ENCODE measurements around the gene ALDH6A1.

Gene ALDH6A1

GRCh38 chr14:74034572-74034971 lies 49.7 kb downstream of the ALDH6A1 start:
- no peak overlapping the region for H3K27ac ChIP-seq (ENCODE audit: insufficient read depth in 1 of 2, low read depth in 1 of 2, low read length in 2 of 2, poor library complexity in 1 of 2, severe bottlenecking in 2 of 2)
- POLR2A ChIA-PET = no interaction called here
- H3K27me3 ChIP-seq (replicated peaks in 2 of 5; ENCODE audit: control insufficient read depth in 4 of 5, insufficient read depth in 5 of 5, low read length in 4 of 5) = no peaks in the 10 kb centered on the region
- CTCF ChIA-PET = no interaction called here
- no peaks in the 10 kb centered on the region for H3K36me3 ChIP-seq (ENCODE audit: control insufficient read depth in 4 of 4, insufficient read depth in 4 of 4, low read length in 3 of 4)
- DNase-seq = no peak
- H3K4me3 ChIP-seq (ENCODE audit: control insufficient read depth in 1 of 7, extremely low read depth in 1 of 7, insufficient read depth in 4 of 7, low read depth in 2 of 7, low read length in 6 of 7) = no peak overlapping the region
- no peaks in the 10 kb centered on the region for H3K9me3 ChIP-seq (ENCODE audit: control extremely low read depth in 1 of 5, control insufficient read depth in 4 of 5, insufficient read depth in 2 of 5, low read depth in 1 of 5, low read length in 4 of 5)
- WGBS (ENCODE audit: insufficient coverage) = 100% methylated on average over 2 of the region's 3 CpGs
- no peaks in the 10 kb centered on the region for H3K4me1 ChIP-seq (ENCODE audit: control extremely low read depth in 1 of 4, control insufficient read depth in 4 of 4, insufficient read depth in 4 of 4, low read length in 3 of 4)

DNA sequence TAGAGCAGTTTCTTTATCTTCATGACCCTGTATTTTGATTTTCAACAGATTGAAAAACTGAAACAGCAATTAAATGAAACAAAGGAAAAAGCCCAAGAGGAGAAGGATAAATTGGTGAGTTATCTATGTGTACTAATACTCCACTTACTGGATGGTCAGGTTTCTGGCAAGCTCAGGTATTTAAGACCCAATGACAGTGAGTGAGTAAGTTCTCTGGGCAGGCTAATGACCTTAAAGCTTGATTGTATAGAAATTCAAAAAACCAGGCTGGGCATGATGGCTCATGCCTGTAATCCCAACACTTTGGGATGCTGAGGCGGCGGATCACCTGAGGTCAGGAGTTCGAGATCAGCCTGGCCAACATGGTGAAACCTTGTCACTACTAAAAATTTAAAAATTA lies 55.1 kb downstream of the ALDH6A1 start:
- no peaks in the 10 kb centered on the region for H3K9me3 ChIP-seq (ENCODE audit: control extremely low read depth in 1 of 5, control insufficient read depth in 4 of 5, insufficient read depth in 2 of 5, low read depth in 1 of 5, low read length in 4 of 5)
- no peaks in the 10 kb centered on the region for H3K4me1 ChIP-seq (ENCODE audit: control extremely low read depth in 1 of 4, control insufficient read depth in 4 of 4, insufficient read depth in 4 of 4, low read length in 3 of 4)
- WGBS (ENCODE audit: insufficient coverage) = 100% methylated on average over 1 of the region's 3 CpGs
- no peak overlapping the region for H3K27ac ChIP-seq (ENCODE audit: insufficient read depth in 1 of 2, low read depth in 1 of 2, low read length in 2 of 2, poor library complexity in 1 of 2, severe bottlenecking in 2 of 2)
- H3K27me3 ChIP-seq (replicated peaks in 2 of 5; ENCODE audit: control insufficient read depth in 4 of 5, insufficient read depth in 5 of 5, low read length in 4 of 5) = no peaks in the 10 kb centered on the region
- ChIA-PET CTCF (no interaction called here), POLR2A (no interaction called here)
- no peaks in the 10 kb centered on the region for H3K36me3 ChIP-seq (ENCODE audit: control insufficient read depth in 4 of 4, insufficient read depth in 4 of 4, low read length in 3 of 4)
- H3K4me3 ChIP-seq (ENCODE audit: control insufficient read depth in 1 of 7, extremely low read depth in 1 of 7, insufficient read depth in 4 of 7, low read depth in 2 of 7, low read length in 6 of 7) = no peak overlapping the region
- DNase-seq = no peak

- H3K4me1 ChIP-seq (ENCODE audit: control extremely low read depth in 1 of 4, control insufficient read depth in 4 of 4, insufficient read depth in 4 of 4, low read length in 3 of 4) = peaks cover 4 to 17% (median 10%) of the 10 kb centered on the region in 4 experiments
- H3K4me3 ChIP-seq (ENCODE audit: control insufficient read depth in 1 of 7, extremely low read depth in 1 of 7, insufficient read depth in 4 of 7, low read depth in 2 of 7, low read length in 6 of 7) = no peak overlapping the region
- no peaks in the 10 kb centered on the region for H3K9me3 ChIP-seq (ENCODE audit: control extremely low read depth in 1 of 5, control insufficient read depth in 4 of 5, insufficient read depth in 2 of 5, low read depth in 1 of 5, low read length in 4 of 5)
- no peak for DNase-seq
- no peak overlapping the region for H3K27ac ChIP-seq (ENCODE audit: insufficient read depth in 1 of 2, low read depth in 1 of 2, low read length in 2 of 2, poor library complexity in 1 of 2, severe bottlenecking in 2 of 2)
- no peaks in the 10 kb centered on the region for H3K27me3 ChIP-seq (replicated peaks in 2 of 5; ENCODE audit: control insufficient read depth in 4 of 5, insufficient read depth in 5 of 5, low read length in 4 of 5)
- no peaks in the 10 kb centered on the region for H3K36me3 ChIP-seq (ENCODE audit: control insufficient read depth in 4 of 4, insufficient read depth in 4 of 4, low read length in 3 of 4)
- ChIA-PET POLR2A (no interaction called here), CTCF (no interaction called here)
- 83% methylated on average over 3 of the region's 4 CpGs for WGBS (ENCODE audit: insufficient coverage)
Measured at GRCh38 chr14:74022346-74022745, 61.9 kb downstream of the ALDH6A1 start.

- POLR2A ChIA-PET = interaction anchor here (0.6 kb wide), 1 partner anchor 115 kb away, joined by 3 read pairs; no protein-coding TSS in a partner anchor
Measured at GRCh38 chr14:74019408-74020137, 64.7 kb downstream of the ALDH6A1 start.

DNA sequence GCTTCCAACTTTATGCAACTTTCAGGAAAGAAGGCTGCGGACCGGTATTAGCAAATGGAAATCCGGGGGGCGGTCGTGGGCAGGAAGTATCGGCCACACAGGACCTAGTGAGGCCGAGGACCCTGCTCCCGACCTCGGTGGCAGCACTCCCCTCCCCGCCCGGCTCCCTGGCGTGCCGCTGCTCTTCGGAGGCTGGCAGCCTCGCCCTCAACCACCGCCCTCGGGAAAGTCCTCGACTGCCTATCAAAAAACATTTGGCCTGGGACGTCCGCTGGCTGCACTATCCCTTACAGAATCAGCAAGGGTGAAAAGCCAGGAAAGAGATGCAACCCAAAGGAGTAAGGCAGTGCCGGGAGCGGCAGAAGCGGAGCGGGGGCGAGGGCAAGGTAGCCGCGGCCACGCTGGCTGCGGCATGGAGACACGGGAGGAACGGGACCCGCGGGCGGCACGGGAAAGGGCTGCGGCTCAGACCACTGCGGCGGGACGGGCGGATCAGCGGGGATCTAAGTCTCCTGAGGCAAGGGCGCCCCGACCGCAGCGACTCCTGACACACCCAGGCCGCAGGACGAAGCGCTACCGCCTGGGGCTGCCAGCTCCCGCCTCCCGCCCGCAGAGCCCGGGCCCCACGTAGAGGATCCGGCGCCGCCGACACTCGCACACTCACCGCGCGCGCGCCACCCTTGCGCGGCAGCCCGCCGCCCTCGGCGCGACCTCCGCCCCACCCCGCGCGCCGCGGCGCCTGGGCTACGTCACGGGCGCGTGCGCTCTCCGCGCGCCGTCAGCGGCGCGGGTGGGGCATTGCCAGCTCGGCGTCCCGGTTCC lies 65.5 kb downstream of the ALDH6A1 start, which contains the start of the genes BBOF1 and ENTPD5:
TSS of gene BBOF1 (plus strand) at position 764 of the 822 bp plus-strand sequence. CDS start 130 bp downstream, outside the sequence.
TSS of gene ENTPD5 (minus strand) at position 703 of the 822 bp plus-strand sequence. CDS start 31,186 bp downstream, outside the sequence.
- no peaks in the 10 kb centered on the region for H3K27me3 ChIP-seq (replicated peaks in 2 of 5; ENCODE audit: control insufficient read depth in 4 of 5, insufficient read depth in 5 of 5, low read length in 4 of 5)
- H3K4me1 ChIP-seq (ENCODE audit: control extremely low read depth in 1 of 4, control insufficient read depth in 4 of 4, insufficient read depth in 4 of 4, low read length in 3 of 4) = peaks cover 5 to 30% (median 16%) of the 10 kb centered on the region in 4 experiments
- H3K4me3 ChIP-seq (ENCODE audit: control insufficient read depth in 1 of 7, extremely low read depth in 1 of 7, insufficient read depth in 4 of 7, low read depth in 2 of 7, low read length in 6 of 7) = peak within 1 kb of the TSS; percentile 59 to 97 (median 94)
- ChIA-PET CTCF (interaction anchor here (0.8 to 1.6 kb wide), 4 partner anchors 13 to 64 kb away, joined by 3 read pairs; no protein-coding TSS in a partner anchor), POLR2A (interaction anchor here (0.6 kb wide), 2 partner anchors 114 to 222 kb away, joined by 3 read pairs; no protein-coding TSS in a partner anchor)
- under 1% methylated on average over 81 of the region's 93 CpGs for WGBS (ENCODE audit: insufficient coverage)
- H3K9me3 ChIP-seq (ENCODE audit: control extremely low read depth in 1 of 5, control insufficient read depth in 4 of 5, insufficient read depth in 2 of 5, low read depth in 1 of 5, low read length in 4 of 5) = no peaks in the 10 kb centered on the region
- peak within 1 kb of the TSS; percentile 72 to 91 for H3K27ac ChIP-seq (ENCODE audit: insufficient read depth in 1 of 2, low read depth in 1 of 2, low read length in 2 of 2, poor library complexity in 1 of 2, severe bottlenecking in 2 of 2)
- peak; percentile 89 to 96 (median 93) for DNase-seq
- peaks cover 0 to 2% (median 0%) of the 10 kb centered on the region in 4 experiments for H3K36me3 ChIP-seq (ENCODE audit: control insufficient read depth in 4 of 4, insufficient read depth in 4 of 4, low read length in 3 of 4)

More at GRCh38 chr14:74019408-74020137, 64.7 kb downstream of the ALDH6A1 start:
- Histone ChIP-seq H3K9me3 (ENCODE audit: control extremely low read depth in 1 of 5, control insufficient read depth in 4 of 5, insufficient read depth in 2 of 5, low read depth in 1 of 5, low read length in 4 of 5) (no peaks in the 10 kb centered on the region), H3K36me3 (ENCODE audit: control insufficient read depth in 4 of 4, insufficient read depth in 4 of 4, low read length in 3 of 4) (no peaks in the 10 kb centered on the region), H3K4me3 (ENCODE audit: control insufficient read depth in 1 of 7, extremely low read depth in 1 of 7, insufficient read depth in 4 of 7, low read depth in 2 of 7, low read length in 6 of 7) (peak overlapping the region; percentile 59 to 97 (median 94)), H3K27ac (ENCODE audit: insufficient read depth in 1 of 2, low read depth in 1 of 2, low read length in 2 of 2, poor library complexity in 1 of 2, severe bottlenecking in 2 of 2) (peak overlapping the region; percentile 72 to 91), H3K27me3 (replicated peaks in 2 of 5; ENCODE audit: control insufficient read depth in 4 of 5, insufficient read depth in 5 of 5, low read length in 4 of 5) (no peaks in the 10 kb centered on the region), H3K4me1 (ENCODE audit: control extremely low read depth in 1 of 4, control insufficient read depth in 4 of 4, insufficient read depth in 4 of 4, low read length in 3 of 4) (peaks cover 5 to 30% (median 16%) of the 10 kb centered on the region in 4 experiments)
- no peak for DNase-seq
- CTCF ChIA-PET = interaction anchor here (0.8 to 1.6 kb wide), 3 partner anchors 12 to 65 kb away, joined by 3 read pairs; no protein-coding TSS in a partner anchor
- 3% methylated on average over 14 of the region's 21 CpGs for whole genome bisulfite sequencing (ENCODE audit: insufficient coverage)

DNA sequence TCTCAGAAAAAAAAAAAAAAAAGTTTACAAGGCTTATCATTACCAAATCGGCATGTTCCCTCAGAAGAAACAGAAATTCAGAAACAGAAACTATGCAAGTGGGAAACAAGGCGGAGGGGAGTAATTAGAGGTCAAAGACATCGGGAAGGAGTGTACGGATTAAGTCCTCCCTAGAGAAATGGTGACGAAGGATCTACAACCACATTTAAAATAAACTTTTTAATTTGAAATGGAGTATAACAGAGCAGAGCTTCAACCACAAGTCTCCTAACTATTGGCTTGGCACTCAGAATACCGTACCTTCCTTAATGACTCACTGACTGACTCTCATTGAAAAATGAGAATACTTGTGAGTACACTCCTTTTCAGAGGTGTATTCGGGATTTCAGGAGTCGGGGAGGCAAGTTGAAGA lies 66.1 kb downstream of the ALDH6A1 start:
- Histone ChIP-seq H3K4me1 (ENCODE audit: control extremely low read depth in 1 of 4, control insufficient read depth in 4 of 4, insufficient read depth in 4 of 4, low read length in 3 of 4) (peaks cover 5 to 30% (median 16%) of the 10 kb centered on the region in 4 experiments), H3K27ac (ENCODE audit: insufficient read depth in 1 of 2, low read depth in 1 of 2, low read length in 2 of 2, poor library complexity in 1 of 2, severe bottlenecking in 2 of 2) (peak overlapping the region; percentile 72 to 88), H3K4me3 (ENCODE audit: control insufficient read depth in 1 of 7, extremely low read depth in 1 of 7, insufficient read depth in 4 of 7, low read depth in 2 of 7, low read length in 6 of 7) (peak overlapping the region; percentile 59 to 97 (median 94)), H3K27me3 (replicated peaks in 2 of 5; ENCODE audit: control insufficient read depth in 4 of 5, insufficient read depth in 5 of 5, low read length in 4 of 5) (no peaks in the 10 kb centered on the region), H3K36me3 (ENCODE audit: control insufficient read depth in 4 of 4, insufficient read depth in 4 of 4, low read length in 3 of 4) (peaks cover 0 to 2% (median 0%) of the 10 kb centered on the region in 4 experiments), H3K9me3 (ENCODE audit: control extremely low read depth in 1 of 5, control insufficient read depth in 4 of 5, insufficient read depth in 2 of 5, low read depth in 1 of 5, low read length in 4 of 5) (no peaks in the 10 kb centered on the region)
- ChIA-PET POLR2A (interaction anchor here (0.6 kb wide), 1 partner anchor 221 kb away, joined by 3 read pairs; no protein-coding TSS in a partner anchor), CTCF (interaction anchor here (1.2 to 1.6 kb wide), 3 partner anchors 18 to 63 kb away, joined by 3 read pairs; no protein-coding TSS in a partner anchor)
- DNase-seq = peak; percentile 34 to 79 (median 67)
- 0% methylated on average over 2 of the region's 8 CpGs for WGBS (ENCODE audit: insufficient coverage)

All from common myeloid progenitor, CD34-positive (primary cell).